Measurements from ENCODE around the gene NATD1. TPM values are rescaled to one million over a fixed set of nuclear protein-coding genes. Genes with fewer than 3 reads are reported as not detected.

The NATD1 gene
- total RNA-seq, 1 donor from 2014 or later = 15.2 TPM

DNA sequence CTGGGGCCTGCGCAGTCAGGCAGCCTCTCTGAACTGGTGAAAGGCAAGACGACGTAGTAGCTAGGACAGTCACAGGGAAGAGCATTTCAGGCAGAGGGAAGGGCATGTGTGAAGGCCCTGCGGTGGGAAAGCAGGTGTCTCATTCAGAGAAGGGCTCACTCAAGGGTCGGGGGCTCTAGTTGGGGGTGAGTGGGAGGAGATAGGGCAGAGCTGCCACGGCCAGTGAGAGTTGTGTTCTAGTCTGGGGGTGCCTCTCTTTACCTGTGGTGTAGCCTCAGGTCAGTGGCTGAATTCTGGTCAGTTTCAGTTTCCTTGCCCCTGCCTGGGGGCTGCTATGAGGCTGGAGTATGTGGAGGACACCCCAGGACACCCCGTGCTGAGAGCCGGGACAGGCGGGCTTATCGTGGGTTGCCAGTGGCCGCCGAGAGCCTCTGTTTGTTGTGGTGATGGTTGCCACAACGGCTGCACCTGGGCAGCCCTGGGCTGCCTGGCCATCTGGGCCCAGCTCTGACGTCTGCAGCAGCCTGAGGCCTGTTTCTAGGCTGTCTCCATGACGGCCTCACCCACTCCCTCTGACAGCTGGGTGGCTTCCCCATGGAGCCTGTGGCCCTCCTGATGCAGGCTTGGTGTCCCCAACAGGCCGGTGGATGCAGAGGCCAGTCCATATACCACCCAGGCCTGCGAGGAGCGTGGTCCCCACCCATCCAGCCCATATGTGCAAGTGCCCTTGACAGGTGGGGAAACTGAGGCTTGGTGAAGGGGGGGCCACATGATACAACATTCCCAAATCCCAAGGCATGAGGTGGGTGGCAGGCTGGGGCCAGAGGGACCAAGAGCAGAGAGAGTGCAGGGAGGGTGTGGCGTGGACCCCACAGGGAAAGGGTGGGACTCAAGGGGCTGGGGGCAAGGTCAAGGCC lies 42.1 kb upstream of the NATD1 start:
- no peak overlapping the region for H3K4me3 ChIP-seq (ENCODE audit: low read depth, low read length)
- no peak for DNase-seq (ENCODE audit: low read depth)
- no peaks in the 10 kb centered on the region for H3K36me3 ChIP-seq (ENCODE audit: control insufficient read depth, insufficient read depth, low read length)
- TF ChIP-seq, protein P1, sequence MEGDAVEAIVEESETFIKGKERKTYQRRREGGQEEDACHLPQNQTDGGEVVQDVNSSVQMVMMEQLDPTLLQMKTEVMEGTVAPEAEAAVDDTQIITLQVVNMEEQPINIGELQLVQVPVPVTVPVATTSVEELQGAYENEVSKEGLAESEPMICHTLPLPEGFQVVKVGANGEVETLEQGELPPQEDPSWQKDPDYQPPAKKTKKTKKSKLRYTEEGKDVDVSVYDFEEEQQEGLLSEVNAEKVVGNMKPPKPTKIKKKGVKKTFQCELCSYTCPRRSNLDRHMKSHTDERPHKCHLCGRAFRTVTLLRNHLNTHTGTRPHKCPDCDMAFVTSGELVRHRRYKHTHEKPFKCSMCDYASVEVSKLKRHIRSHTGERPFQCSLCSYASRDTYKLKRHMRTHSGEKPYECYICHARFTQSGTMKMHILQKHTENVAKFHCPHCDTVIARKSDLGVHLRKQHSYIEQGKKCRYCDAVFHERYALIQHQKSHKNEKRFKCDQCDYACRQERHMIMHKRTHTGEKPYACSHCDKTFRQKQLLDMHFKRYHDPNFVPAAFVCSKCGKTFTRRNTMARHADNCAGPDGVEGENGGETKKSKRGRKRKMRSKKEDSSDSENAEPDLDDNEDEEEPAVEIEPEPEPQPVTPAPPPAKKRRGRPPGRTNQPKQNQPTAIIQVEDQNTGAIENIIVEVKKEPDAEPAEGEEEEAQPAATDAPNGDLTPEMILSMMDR (IDR thresholded peaks at IDR 0.05; ENCODE audit: insufficient read depth, low read length, poor library complexity, severe bottlenecking) = no peak
- H3K27me3 ChIP-seq (ENCODE audit: control insufficient read depth, insufficient read depth, low read length) = no peaks in the 10 kb centered on the region

DNA sequence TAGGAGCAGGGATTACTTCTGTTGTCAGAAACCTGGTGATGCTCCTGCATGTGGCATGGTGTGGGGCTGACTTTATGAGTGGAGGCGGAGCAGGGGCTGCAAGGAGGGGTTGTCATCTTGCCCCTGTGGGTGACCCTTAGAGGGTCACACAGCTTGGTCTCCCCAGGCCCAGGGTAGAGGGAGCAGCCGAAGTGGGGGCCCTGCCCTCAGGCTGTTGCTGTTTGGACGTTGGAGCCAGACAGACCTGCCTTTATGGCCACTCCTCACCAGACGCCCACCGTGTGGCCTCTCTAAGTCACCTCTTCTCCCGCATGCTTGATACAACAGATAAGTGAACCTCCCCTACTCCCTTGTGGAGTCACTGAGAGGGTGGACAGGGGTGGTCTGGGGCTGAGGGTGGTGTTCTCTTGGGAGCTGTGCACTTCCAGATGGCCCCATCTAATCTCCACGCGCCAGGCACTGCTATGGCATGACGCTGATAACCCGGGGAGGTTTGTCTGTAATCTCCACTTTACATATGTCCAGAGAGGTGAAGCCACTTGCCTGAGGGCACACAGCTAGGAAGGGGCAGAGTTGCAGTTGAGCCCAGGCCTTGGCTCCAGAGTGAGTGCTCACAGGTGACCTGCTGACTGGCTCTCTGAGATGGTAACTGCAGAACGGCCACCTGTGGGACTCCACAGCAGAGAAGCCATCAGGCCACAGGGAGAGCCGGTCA lies 41.3 kb upstream of the NATD1 start:
- no peaks in the 10 kb centered on the region for H3K36me3 ChIP-seq (ENCODE audit: control insufficient read depth, insufficient read depth, low read length)

DNA sequence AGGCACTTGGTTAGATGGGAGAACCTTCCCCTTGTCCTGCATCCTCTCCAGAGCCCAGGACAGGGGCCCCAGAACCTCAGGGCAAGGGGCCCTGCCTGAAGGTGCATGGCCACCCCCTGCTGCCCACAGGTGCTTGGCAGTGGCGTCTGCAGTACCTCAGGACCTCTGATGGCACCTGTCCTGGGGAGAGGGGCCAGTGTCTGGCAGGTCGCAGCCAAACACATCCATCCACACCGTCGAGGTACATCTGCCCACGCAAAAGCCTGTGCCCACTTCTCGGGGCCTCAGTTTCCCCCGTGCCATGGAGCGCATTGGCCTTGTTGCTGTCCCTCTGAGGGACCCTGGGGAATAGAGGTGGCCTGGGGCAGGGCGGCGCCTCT lies 40.6 kb upstream of the NATD1 start:
- Histone ChIP-seq H3K36me3 (ENCODE audit: control insufficient read depth, insufficient read depth, low read length) (no peaks in the 10 kb centered on the region), H3K27me3 (ENCODE audit: control insufficient read depth, insufficient read depth, low read length) (no peaks in the 10 kb centered on the region), H3K4me3 (ENCODE audit: low read depth, low read length) (no peak overlapping the region)
- no peak for DNase-seq (ENCODE audit: low read depth)
- TF ChIP-seq, protein P1 (IDR thresholded peaks at IDR 0.05; ENCODE audit: insufficient read depth, low read length, poor library complexity, severe bottlenecking) = no peak

More for the DNA sequence above, 41.3 kb upstream of the NATD1 start:
- DNase-seq (ENCODE audit: low read depth) = no peak
- TF ChIP-seq, protein P1 (IDR thresholded peaks at IDR 0.05; ENCODE audit: insufficient read depth, low read length, poor library complexity, severe bottlenecking) = no peak
- Histone ChIP-seq H3K4me3 (ENCODE audit: low read depth, low read length) (no peak overlapping the region), H3K27me3 (ENCODE audit: control insufficient read depth, insufficient read depth, low read length) (no peaks in the 10 kb centered on the region)

DNA sequence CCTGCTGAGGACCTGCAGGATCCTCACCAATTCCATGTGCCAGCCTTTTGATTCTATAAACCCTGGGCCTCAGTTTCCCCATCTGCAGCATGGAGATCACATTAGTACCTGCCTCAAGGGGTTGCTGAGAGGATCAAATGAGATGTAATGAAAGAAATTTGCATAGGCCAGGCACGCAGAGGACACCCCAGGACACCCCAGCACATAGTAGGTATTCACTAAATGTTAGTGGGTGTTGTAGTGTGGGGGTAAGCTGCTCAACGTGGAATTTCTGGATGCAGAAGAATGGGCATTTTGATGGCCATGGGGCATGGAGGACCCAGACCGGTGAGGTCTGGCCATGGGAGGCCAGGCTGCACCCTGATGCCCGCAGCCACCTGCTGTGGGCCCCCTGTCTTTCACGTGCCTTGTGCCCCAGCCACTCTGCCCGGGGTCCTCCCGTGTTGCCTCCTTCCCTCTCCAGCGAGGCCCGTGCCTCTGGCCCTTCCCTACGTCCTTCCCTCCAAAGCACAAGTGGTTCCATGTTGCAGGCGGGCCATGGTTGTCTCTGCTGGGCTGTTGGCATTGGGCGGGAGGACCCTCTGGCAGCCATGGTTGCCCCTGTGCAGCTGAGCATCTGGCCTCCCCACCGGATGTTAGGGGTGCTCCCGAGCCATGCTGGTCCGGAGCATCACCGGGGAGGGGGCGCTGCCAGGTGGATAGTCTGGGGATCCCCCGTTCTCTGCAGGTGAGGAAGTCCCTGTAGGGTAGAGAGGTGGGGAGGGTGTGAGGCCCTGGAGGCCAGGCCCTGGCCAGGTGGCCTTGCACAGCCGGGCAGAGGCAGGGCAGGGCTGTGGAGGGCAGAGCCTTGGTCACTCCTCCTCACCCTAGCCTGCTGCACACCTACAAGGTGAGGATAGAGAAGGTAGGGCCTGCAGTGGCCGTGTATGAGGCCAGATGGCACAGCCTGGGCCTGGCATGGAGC lies 39.9 kb upstream of the NATD1 start:
- H3K4me3 ChIP-seq (ENCODE audit: low read depth, low read length) = no peak overlapping the region
- TF ChIP-seq, protein P1 (IDR thresholded peaks at IDR 0.05; ENCODE audit: insufficient read depth, low read length, poor library complexity, severe bottlenecking) = no peak
- DNase-seq (ENCODE audit: low read depth) = no peak
- no peaks in the 10 kb centered on the region for H3K36me3 ChIP-seq (ENCODE audit: control insufficient read depth, insufficient read depth, low read length)
- no peaks in the 10 kb centered on the region for H3K27me3 ChIP-seq (ENCODE audit: control insufficient read depth, insufficient read depth, low read length)

DNA sequence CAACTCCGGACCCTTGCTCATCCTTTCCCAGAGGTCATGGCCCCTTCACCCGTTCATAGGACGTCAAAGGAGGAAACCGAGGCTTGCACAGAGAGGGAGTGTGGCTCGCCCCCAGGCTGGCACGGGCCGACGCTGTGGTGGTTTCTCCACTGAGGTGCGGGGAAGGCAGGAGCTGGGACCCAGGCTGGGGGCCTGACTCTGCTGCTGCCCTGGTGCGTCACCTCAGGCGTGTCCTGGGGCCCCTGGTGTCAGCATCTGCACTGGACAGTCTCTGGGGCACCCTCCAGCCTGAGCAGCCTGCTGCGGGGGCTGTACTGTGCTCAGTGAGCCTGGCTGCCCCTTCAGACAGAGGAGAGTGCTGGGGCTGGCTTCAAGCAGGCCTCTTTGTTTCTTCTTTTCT lies 38.7 kb upstream of the NATD1 start:
- Histone ChIP-seq H3K27me3 (ENCODE audit: control insufficient read depth, insufficient read depth, low read length) (no peaks in the 10 kb centered on the region), H3K4me3 (ENCODE audit: low read depth, low read length) (no peak overlapping the region), H3K36me3 (ENCODE audit: control insufficient read depth, insufficient read depth, low read length) (no peaks in the 10 kb centered on the region)
- TF ChIP-seq, protein P1 (IDR thresholded peaks at IDR 0.05; ENCODE audit: insufficient read depth, low read length, poor library complexity, severe bottlenecking) = no peak
- DNase-seq (ENCODE audit: low read depth) = no peak
